ENCODE data around the gene POLH.

DNA sequence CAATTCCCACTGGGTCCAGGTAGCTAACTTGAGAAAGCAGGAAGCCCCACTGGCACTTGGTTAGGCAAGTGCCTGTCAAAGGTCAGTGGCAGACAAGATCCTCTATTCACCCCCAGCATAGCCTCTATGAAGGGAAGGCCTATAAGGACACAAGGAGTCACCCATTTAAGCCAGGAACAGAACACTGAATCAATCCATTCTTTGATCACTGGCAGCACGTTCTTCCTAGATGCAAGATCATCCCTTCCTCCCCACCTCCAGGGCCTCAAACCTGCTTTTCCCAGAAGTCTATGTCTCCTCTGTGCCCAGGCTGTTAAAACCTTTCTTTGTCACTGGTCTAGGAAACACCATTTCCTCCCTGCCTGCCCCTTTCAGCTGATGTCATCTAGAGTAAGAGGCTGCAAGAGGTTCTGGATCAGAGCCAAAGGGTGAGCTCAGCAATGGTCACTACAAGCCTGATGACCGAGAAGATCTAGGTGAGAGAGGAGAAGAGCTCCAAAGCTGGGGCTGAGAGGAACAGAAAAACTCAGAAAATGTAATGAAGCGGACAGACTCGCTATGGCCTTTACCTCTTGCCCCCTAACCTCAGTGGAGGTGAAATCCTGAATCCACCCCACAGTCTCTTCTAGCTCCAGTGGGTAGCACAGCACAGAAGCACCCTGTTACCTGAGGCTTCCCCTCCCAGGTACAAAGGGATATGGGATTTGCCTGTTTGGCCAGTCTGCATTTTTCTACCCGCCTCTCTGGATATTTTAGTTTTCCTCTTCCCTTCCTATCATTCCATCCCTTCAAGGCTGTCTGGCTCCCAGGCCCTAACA is 51.2 kb downstream of the POLH start:
- TF ChIP-seq, protein P1, sequence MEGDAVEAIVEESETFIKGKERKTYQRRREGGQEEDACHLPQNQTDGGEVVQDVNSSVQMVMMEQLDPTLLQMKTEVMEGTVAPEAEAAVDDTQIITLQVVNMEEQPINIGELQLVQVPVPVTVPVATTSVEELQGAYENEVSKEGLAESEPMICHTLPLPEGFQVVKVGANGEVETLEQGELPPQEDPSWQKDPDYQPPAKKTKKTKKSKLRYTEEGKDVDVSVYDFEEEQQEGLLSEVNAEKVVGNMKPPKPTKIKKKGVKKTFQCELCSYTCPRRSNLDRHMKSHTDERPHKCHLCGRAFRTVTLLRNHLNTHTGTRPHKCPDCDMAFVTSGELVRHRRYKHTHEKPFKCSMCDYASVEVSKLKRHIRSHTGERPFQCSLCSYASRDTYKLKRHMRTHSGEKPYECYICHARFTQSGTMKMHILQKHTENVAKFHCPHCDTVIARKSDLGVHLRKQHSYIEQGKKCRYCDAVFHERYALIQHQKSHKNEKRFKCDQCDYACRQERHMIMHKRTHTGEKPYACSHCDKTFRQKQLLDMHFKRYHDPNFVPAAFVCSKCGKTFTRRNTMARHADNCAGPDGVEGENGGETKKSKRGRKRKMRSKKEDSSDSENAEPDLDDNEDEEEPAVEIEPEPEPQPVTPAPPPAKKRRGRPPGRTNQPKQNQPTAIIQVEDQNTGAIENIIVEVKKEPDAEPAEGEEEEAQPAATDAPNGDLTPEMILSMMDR (IDR thresholded peaks at IDR 0.05), result no peak
- peak in 1 of 2 donors; percentile 61 for TF ChIP-seq POLR2A (IDR thresholded peaks at IDR 0.05)
